Measurements from ENCODE around the gene TRIM67.

- TF ChIP-seq POLR2A (conservative IDR thresholded peaks at IDR 0.05) (no peak), NFIC (IDR thresholded peaks at IDR 0.05) (no peak), ZC3H4 (CRISPR knock-in tag; IDR thresholded peaks at IDR 0.05; ENCODE audit: borderline replicate concordance) (no peak), DACH1 (IDR thresholded peaks at IDR 0.05; ENCODE audit: partially characterized antibody) (no peak), NR3C1 (CRISPR knock-in tag; IDR thresholded peaks at IDR 0.05) (no peak), CTCF (IDR thresholded peaks at IDR 0.05 in 2 of 3, conservative IDR thresholded peaks at IDR 0.05 in 1 of 3; ENCODE audit: insufficient read depth in 2 of 3, low read depth in 1 of 3, low read length in 3 of 3) (no peak), HEY1 (CRISPR knock-in tag; IDR thresholded peaks at IDR 0.05; ENCODE audit: borderline replicate concordance) (no peak), POLR2AphosphoS5 (IDR thresholded peaks at IDR 0.05; ENCODE audit: control insufficient read depth, insufficient read depth, low read depth, low read length) (no peak), ZNF76 (CRISPR knock-in tag; IDR thresholded peaks at IDR 0.05; ENCODE audit: borderline replicate concordance) (no peak), CREB5 (CRISPR knock-in tag; IDR thresholded peaks at IDR 0.05) (no peak), POLR2AphosphoS2 (IDR thresholded peaks at IDR 0.05; ENCODE audit: low read length) (no peak)
- TF ChIP-seq, protein P1, sequence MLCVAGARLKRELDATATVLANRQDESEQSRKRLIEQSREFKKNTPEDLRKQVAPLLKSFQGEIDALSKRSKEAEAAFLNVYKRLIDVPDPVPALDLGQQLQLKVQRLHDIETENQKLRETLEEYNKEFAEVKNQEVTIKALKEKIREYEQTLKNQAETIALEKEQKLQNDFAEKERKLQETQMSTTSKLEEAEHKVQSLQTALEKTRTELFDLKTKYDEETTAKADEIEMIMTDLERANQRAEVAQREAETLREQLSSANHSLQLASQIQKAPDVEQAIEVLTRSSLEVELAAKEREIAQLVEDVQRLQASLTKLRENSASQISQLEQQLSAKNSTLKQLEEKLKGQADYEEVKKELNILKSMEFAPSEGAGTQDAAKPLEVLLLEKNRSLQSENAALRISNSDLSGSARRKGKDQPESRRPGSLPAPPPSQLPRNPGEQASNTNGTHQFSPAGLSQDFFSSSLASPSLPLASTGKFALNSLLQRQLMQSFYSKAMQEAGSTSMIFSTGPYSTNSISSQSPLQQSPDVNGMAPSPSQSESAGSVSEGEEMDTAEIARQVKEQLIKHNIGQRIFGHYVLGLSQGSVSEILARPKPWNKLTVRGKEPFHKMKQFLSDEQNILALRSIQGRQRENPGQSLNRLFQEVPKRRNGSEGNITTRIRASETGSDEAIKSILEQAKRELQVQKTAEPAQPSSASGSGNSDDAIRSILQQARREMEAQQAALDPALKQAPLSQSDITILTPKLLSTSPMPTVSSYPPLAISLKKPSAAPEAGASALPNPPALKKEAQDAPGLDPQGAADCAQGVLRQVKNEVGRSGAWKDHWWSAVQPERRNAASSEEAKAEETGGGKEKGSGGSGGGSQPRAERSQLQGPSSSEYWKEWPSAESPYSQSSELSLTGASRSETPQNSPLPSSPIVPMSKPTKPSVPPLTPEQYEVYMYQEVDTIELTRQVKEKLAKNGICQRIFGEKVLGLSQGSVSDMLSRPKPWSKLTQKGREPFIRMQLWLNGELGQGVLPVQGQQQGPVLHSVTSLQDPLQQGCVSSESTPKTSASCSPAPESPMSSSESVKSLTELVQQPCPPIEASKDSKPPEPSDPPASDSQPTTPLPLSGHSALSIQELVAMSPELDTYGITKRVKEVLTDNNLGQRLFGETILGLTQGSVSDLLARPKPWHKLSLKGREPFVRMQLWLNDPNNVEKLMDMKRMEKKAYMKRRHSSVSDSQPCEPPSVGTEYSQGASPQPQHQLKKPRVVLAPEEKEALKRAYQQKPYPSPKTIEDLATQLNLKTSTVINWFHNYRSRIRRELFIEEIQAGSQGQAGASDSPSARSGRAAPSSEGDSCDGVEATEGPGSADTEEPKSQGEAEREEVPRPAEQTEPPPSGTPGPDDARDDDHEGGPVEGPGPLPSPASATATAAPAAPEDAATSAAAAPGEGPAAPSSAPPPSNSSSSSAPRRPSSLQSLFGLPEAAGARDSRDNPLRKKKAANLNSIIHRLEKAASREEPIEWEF (CRISPR knock-in tag; IDR thresholded peaks at IDR 0.05), result no peak
- TF ChIP-seq, protein P2, sequence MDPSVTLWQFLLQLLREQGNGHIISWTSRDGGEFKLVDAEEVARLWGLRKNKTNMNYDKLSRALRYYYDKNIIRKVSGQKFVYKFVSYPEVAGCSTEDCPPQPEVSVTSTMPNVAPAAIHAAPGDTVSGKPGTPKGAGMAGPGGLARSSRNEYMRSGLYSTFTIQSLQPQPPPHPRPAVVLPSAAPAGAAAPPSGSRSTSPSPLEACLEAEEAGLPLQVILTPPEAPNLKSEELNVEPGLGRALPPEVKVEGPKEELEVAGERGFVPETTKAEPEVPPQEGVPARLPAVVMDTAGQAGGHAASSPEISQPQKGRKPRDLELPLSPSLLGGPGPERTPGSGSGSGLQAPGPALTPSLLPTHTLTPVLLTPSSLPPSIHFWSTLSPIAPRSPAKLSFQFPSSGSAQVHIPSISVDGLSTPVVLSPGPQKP (CRISPR knock-in tag; IDR thresholded peaks at IDR 0.05), result no peak
These were observed 2.1 kb downstream of the TRIM67 start for GRCh38 chr1:231163830-231164427.

All from K562 (cell line).